Coronary artery (tissue), 2 donors: ENCODE results near the gene MECR.
"Not testable (repeated sequence)": the region's sequence is repeated elsewhere in the genome, so short reads cannot be mapped to it uniquely, and the experiment has no call there.

Source experiments
- DNase-seq: peaks from one replicate; pipeline ENCODE4 v3.0.0-alpha.2; 2017; ENCODE audit warnings: low spot score
- H3K27ac ChIP-seq, 2 donors: fragments of 200-600 bp; sonication (generic); one replicate each; pipeline ENCODE4 v1.5.1; 2016 to 2019
- H3K4me3 ChIP-seq: fragments of 200-600 bp; sonication (generic); 2 replicates; pipeline ENCODE4 v1.5.1; 2016; ENCODE audit warnings: mild to moderate bottlenecking, moderate library complexity
- TF ChIP-seq, protein P1 (sequence below): fragments of 200-600 bp; sonication (generic); IDR thresholded peaks from one replicate; pipeline ENCODE4 v1.5.1; 2019; ENCODE audit warnings: antibody characterized with exemption

The MECR gene

DNA sequence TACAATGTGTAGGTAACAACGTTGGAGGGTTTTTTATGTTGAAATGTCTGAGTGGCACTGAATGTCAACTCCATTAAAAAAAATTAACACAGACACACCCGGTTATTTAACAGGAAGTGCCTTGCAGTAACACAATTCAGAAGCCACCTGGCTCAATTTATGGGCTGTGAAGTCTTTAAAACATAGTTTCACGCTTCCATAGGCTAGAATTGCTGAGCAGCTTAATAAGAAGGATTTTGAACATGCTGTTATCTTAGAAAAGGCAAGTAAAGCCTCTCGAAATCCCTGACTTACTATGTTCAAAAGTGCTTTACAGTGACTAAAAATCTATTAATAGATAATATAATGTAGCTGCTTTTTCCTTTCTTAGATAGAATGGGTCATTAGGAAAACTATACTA is 68.7 kb downstream of the MECR start:
- no peak overlapping the region for H3K4me3 ChIP-seq
- H3K27ac ChIP-seq: no peak overlapping the region
- TF ChIP-seq, protein P1, sequence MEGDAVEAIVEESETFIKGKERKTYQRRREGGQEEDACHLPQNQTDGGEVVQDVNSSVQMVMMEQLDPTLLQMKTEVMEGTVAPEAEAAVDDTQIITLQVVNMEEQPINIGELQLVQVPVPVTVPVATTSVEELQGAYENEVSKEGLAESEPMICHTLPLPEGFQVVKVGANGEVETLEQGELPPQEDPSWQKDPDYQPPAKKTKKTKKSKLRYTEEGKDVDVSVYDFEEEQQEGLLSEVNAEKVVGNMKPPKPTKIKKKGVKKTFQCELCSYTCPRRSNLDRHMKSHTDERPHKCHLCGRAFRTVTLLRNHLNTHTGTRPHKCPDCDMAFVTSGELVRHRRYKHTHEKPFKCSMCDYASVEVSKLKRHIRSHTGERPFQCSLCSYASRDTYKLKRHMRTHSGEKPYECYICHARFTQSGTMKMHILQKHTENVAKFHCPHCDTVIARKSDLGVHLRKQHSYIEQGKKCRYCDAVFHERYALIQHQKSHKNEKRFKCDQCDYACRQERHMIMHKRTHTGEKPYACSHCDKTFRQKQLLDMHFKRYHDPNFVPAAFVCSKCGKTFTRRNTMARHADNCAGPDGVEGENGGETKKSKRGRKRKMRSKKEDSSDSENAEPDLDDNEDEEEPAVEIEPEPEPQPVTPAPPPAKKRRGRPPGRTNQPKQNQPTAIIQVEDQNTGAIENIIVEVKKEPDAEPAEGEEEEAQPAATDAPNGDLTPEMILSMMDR: no peak
- no peak for DNase-seq

DNA sequence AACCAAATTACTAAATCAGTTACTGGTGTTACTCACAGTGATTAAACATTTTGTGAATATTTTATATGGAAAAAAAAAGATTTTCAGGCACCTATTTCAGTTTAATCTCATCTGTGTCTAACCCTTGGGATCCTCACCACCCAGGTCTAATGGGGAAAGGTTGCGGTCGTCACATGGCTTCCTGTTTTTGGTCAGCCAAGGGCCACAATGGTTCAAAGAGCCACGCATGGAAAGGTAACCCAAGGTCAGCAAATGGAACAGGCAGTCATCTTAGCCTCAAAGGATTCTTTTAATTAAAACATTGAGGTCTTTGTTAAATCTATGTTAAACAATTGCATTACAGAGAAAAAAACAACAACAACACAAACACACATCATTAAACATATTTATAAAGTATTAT is 71.0 kb downstream of the MECR start:
- TF ChIP-seq, protein P1: no peak
- H3K4me3 ChIP-seq: no peak overlapping the region
- no peak for DNase-seq
- H3K27ac ChIP-seq: no peak overlapping the region

DNA sequence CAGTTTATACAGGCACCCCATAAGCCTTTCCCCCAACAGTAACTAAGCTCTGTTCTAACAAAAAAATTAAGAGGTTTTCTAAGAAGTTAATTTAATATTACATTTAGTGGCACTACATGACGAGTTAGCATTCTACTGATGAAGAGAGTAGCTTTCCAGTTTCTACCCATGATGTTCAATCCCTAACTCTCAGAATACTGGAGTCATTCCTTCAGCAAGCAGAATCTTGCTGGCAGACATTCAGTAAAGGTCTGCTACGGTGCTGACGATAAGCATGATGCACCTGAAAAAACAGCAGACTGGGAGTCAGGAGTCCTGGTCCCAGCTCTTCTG is 73.5 kb downstream of the MECR start:
- TF ChIP-seq, protein P1: no peak
- Histone ChIP-seq H3K27ac (no peak overlapping the region), H3K4me3 (no peak overlapping the region)
- no peak for DNase-seq

DNA sequence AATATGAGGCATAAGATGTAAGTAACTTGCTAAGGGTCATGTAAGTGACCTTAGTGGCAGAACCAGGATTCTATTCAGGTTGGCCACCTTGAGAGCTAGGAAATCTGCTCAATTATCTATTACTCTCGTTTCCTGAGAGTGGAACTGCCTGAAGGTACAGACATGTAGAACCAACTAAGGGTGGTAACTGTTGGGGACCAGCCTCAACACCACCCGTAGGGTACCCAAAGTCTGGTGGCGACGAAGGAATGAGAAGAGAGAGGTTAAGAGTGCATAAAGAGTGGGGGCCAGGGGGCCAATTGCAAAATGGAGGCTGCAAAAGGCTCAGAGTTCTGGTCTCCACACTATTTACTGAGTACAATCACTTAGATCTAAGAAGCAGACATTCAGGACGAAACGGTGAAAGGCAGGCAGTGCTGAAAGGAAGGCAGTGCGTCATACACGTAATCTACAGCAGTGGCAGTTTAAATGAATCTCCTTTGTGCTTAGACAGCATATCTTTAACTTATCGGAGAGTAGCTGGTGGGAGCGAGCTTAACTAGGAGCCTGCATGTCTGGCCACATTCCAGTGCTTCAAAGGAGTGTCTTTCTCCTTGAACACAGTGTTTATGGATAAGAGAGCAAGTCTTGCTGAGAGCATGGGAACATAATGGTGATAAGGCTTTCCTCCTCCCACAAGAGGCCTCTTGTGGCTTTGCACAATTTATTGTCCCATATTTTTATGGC is 74.0 kb downstream of the MECR start:
- DNase-seq: no peak
- Histone ChIP-seq H3K27ac (peak overlapping the region in 1 of 2 donors; percentile 53), H3K4me3 (no peak overlapping the region)
- TF ChIP-seq, protein P1: no peak

DNA sequence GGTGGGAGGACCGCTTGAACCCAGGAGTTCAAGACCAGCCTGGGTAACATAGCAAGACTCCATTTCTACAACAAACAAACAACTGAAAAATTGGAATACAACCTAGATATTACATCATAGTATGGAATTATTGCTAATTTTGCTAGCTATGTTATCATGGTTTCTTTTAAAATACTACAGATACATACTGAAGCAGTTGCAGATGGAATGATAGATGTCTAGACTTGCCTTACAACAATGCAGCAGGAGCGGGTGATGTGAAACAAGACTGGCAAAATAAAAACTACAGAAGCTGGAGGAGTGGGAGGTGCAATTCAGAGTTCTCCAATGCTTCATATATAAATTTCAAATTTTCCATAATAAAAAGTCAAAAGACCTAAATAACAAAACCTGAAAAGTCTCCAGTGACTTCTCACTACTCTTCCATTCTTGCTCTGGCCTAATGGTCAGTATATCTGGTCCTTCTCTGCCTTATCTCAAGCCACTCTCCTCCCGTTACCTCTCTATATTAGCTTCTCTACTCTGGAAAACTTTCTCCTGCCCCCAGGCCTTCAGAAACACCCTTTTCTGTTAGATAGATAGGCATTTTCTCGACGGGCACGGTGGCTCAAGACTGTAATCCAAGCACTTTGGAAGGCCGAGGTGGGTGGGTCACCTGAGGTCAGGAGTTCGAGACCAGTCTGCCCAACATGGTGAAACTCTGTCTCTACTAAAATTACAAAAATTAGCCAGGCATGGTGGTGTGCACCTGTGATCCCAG is 78.5 kb downstream of the MECR start:
- Histone ChIP-seq H3K27ac (no peak overlapping the region), H3K4me3 (no peak overlapping the region)
- TF ChIP-seq, protein P1: no peak
- no peak for DNase-seq

DNA sequence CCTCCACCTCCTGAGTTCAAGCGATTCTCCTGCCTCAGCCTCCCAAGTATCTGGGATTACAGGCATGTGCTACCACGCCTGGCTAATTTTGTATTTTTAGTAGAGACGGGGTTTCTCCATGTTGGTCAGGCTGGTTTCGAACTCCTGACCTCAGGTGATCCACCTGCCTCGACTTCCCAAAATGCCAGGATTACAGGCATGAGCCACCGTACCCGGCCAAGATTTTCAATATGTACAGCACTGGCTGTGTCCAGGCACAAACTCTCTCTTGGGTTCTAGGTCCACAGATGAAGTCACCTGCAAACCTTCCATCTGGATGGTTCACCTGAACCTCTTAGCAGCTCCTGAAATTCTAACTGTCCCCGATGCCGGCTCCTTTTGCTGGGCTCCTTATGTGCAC is 80.4 kb downstream of the MECR start:
- not testable (repeated sequence) for H3K27ac ChIP-seq, H3K4me3 ChIP-seq, DNase-seq

DNA sequence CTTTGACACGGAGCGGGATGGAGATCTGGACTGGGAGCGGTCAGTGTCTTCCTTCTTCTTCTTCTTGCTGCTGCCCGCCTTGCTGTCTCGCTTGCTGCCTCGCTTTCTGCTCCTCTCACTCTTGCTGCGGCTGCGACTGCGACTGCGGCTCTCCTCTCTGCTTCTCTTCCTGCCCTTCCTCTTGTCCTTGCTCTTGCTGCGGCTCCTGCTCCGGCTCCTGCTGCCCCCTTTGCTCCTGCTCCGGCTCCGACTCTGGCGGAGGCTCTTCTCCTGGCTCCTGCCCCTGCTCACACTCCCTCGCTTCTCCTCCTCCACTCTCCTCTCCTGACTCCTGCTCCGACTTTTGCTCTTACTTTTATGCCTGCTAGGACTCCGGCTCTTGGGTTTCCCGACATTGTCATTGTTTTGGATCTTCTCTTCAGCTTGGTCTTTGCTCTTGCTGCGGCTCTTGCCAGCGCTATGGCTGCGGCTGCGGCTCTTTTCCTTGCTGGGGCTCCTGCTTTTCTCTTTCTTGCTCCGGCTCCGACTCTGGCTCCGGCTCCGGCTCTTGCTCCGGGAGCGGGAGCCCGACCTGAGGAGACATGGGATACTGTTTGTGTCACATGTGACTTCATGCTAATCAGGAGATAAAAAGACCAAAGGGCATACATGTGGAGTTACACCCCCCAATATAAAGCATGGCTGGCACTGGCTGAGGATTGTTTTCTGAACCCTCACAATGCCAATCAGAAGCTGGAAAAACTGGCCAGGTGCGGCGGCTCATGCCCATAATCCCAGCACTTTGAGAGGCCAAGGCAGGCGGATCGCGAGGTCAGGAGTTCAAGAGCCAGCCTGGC is 81.9 kb downstream of the MECR start:
- TF ChIP-seq, protein P1: no peak
- Histone ChIP-seq H3K4me3 (no peak overlapping the region), H3K27ac (no peak overlapping the region)
- no peak for DNase-seq
